ENCODE measurements around the gene SIX2.

DNA sequence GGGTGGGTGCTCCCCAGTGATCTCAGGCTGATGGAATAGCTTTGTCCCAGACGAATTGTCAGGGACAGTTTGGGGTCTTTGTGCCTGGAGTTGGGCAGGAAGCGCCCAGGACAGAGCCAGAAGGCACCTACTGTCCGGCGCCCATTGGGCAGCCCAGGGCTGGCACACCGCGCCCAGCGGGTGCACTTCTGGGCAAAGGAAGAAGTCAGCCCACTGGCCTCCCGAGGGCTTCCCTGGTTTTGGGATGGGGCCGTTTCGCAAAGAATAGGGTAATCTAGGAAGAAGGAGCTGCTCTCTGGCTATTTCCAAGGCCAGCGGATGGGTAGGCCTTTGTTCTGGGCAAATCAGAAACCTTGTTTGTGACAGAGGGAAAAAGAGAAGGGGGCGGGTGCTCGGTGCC lies 3.5 kb upstream of the SIX2 start:
- TF ChIP-seq, protein P1, sequence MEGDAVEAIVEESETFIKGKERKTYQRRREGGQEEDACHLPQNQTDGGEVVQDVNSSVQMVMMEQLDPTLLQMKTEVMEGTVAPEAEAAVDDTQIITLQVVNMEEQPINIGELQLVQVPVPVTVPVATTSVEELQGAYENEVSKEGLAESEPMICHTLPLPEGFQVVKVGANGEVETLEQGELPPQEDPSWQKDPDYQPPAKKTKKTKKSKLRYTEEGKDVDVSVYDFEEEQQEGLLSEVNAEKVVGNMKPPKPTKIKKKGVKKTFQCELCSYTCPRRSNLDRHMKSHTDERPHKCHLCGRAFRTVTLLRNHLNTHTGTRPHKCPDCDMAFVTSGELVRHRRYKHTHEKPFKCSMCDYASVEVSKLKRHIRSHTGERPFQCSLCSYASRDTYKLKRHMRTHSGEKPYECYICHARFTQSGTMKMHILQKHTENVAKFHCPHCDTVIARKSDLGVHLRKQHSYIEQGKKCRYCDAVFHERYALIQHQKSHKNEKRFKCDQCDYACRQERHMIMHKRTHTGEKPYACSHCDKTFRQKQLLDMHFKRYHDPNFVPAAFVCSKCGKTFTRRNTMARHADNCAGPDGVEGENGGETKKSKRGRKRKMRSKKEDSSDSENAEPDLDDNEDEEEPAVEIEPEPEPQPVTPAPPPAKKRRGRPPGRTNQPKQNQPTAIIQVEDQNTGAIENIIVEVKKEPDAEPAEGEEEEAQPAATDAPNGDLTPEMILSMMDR (IDR thresholded peaks at IDR 0.05 in 4 of 5, conservative IDR thresholded peaks at IDR 0.05 in 1 of 5): no peak
- no peak for TF ChIP-seq POLR2A (IDR thresholded peaks at IDR 0.05)
